GM19193 (cell line): Measurements from ENCODE around the gene CCSER1.

ENCODE experiments used
- POLR2A ChIP-seq: IDR thresholded peaks from 4 replicates; pipeline ENCODE4 v1.6.1; 2011; ENCODE audit not compliant: insufficient read depth, insufficient read length; ENCODE audit errors: extremely low read depth

The CCSER1 gene

DNA sequence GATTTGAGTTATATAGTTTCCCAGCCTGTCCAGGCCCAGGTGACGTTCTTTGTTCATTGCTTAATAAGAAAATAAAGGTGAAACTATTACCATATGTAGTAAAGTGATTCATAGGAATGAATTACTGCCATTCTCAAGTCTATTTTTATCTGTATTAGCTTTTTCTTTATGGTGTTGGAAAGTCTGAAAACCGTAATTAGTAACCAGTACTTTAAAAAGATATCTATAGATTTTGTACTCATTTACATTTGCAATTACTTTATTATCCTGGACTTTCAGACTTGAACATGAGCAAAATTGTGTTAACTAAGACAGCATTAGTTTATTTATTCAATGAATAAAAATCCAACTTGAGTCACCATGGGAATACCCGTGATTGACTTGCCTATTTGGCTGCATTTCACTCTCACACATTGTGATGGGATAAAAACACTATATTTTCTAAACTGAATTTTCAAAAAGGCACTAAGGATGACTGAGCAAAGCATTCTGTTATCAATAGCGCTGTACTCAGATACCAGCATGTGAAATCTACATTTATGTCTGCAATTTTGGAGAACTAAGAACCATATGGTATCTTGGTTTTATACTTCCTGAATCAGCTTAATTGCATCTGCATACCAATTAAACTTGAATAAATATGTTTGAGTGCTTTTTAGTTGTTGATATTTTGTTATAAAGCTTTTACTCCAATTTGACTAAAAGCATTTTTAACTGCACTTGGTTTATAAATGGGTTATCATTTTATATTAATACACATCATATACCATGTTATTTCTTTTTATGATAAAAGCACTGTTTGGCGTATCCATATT, 154.6 kb downstream of the CCSER1 start:
- TF ChIP-seq POLR2A = no peak

DNA sequence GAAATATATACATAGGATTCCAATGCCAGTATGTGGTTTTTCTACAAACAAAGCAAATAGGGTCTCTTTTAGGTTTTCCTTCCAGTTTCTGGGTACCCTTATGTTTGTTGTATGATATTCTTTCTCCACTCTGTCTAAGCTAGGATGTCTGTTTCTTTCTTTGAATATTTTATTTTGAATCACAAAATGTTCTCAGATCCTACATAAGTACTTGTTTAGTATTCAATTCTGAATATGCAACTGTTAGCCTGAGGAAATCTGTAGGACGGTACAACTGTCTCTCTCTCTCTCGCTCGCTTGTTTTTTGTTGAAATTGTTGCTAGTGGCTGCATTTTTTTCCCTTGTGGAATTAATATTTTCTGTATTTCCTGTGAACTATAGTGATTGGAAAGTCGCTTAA, 163.2 kb downstream of the CCSER1 start:
- TF ChIP-seq POLR2A = no peak

DNA sequence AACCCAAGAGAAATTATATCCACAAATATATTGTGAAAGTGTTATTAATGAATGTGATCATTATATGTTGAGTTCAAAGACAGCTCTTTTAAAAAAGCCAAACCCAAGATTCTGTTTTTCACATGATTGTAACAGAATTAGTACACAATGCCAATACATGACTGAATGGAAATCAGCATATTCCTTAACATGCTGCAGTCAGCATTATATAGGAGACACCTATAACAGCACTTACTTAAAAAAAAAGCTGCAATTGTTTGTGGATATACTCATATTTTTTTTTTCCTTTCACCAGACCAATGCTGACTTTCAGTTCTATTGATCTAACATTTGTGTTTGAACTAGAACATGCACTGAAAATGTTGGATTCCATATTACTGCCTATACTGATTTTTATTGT, 165.2 kb downstream of the CCSER1 start:
- TF ChIP-seq POLR2A = no peak

DNA sequence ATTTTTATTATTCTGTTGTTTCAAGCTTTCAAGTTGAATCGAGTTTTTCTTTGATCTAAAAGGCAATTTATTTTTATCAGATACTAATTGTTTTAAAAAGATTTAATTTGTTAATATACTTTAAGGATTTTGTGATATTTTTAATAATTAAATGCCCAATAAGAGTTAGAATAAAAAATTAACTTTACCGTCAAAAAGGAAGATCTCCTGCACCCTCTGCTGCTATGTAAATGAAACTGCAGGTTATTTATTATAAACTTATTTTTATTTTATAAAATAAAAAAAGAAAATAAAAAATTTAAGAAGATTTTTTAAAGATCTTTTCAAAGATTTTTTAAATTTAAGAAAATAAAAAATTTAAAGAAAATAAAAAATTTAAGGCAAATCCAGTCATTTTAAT, 166.1 kb downstream of the CCSER1 start:
- TF ChIP-seq POLR2A = no peak

GRCh38 chr4:90299373-90299772, 172.2 kb downstream of the CCSER1 start:
- no peak for TF ChIP-seq POLR2A

DNA sequence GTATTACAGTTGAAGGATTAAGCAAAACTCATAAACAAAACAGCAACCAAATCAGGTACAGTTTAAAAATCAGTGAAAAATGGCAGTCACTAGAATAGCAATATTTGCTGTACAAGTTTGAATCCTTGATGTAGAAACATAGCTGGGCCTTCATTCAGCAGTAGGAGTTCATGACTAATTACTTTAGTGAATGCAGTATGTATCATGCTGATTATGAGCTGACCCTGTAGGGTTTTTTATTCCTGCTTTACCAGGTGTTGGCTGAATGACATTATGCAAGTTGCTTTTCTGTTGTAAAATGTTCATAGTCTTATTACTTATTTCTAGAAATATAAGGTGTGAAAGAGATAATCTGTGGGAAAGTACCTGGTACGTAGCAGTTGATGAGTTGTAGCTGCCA, 179.6 kb downstream of the CCSER1 start:
- no peak for TF ChIP-seq POLR2A

DNA sequence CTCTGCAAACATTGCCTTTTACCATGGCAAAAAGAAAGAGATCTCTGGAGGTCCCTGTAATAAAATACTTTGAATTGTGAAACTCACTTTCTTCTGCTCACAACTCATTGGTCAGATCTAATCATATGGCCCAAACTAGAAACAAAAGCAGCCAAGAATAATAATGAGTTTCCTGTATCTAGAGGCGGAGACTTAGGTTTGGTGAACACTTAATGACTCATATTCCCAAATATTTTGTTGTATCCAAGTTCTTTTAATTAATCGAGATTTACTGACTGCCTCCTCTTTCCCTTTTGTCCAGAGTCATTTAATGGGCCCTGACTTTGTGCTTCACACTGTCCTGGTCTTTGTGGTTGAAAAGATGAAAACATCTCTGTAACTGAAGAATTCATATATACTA, 190.6 kb downstream of the CCSER1 start:
- TF ChIP-seq POLR2A = no peak

GRCh38 chr4:90318193-90318592, 191.0 kb downstream of the CCSER1 start:
- no peak for TF ChIP-seq POLR2A

- no peak for TF ChIP-seq POLR2A
Observed at GRCh38 chr4:90328558-90328957, 201.4 kb downstream of the CCSER1 start.

GRCh38 chr4:90330546-90330945, 203.4 kb downstream of the CCSER1 start:
- no peak for TF ChIP-seq POLR2A

DNA sequence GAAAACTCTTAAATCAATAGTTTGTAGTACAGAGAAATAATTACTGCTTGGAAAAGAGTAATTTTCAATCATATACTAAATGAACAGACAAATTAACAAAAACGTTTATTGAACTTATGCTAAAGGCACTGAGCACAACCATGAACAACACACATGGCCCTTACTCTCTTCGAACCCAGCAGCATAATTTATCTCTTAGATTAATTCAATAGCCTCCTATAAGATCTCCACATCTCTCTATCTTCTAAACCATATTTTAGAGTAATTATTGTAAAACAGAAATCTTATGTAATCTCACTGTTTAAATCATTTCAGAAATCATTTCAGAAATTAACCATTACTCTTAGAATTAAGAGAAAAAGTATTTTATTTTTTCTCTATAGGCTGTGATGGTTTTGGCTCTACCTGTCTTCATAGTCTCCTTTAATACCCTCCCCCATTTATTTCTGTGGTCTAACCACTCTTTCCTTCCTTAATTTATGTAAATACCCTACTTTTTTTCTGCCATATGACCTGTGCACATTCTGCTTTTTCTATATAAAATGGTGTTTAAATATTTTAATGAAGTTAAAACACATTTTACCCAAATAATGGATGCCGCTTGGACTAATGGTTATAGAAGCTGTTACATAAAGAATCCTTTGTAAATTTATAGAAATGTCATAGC, 218.5 kb downstream of the CCSER1 start:
- TF ChIP-seq POLR2A = no peak

- no peak for TF ChIP-seq POLR2A
Observed at GRCh38 chr4:90349636-90350035, 222.4 kb downstream of the CCSER1 start.

- no peak for TF ChIP-seq POLR2A
Observed at GRCh38 chr4:90357117-90357710, 230.0 kb downstream of the CCSER1 start.

DNA sequence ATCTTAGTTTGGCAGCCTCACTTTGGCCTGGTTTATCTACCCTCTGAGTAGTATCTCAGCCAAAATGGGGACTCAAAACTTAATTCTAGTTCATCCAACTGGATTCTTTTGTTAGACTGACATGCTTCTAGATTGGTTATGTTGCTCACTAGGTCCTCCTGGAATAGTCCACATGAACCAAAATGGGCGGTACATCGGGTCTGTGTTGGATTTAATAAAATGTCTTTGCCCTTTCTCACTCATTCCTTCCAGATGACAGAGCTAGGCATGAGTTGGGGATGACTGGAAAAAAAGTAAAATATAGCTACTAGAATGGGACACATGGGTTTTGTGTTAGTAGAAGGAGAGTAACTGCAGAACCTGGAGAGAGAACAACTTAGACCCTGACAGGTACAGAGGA, 247.9 kb downstream of the CCSER1 start:
- TF ChIP-seq POLR2A = no peak

DNA sequence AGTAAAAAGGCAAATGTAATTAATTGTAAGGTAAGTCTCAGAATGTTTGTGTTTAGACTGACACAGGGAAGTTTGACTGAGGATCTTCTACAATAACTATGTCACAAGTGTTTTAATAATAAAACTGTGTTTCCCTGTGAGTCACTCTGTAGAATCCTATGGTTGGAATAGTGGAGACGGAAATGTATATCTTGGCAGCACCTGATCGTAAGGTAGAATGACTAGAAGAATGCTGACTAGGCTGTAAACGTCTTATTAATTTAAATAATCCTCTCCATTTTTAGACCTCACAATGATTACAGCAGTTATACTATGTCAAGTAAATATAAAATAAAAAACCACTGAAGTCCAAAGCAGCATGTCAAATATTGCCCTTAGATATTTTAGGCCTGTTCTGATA, 266.0 kb downstream of the CCSER1 start:
- no peak for TF ChIP-seq POLR2A

- TF ChIP-seq POLR2A = no peak
Observed at GRCh38 chr4:90403781-90404180, 276.6 kb downstream of the CCSER1 start.

DNA sequence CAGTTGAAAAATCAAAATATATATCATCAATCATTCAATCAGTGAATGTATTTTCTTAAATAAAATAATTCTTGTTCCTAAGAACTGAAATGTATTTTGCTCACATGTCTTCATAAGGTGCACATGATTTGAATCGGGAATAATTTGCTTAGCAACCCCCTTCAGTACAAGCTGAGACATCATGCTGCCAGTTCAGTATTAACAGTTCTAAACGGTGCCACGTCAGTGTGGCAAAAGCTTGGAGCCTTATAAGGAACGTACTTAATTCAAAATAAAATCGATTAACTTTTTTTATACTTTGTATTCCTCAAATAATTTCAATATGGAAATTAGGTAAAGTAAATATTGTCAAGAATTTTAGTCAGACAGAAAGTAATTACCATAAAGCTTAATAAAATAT, 287.9 kb downstream of the CCSER1 start:
- TF ChIP-seq POLR2A = no peak

DNA sequence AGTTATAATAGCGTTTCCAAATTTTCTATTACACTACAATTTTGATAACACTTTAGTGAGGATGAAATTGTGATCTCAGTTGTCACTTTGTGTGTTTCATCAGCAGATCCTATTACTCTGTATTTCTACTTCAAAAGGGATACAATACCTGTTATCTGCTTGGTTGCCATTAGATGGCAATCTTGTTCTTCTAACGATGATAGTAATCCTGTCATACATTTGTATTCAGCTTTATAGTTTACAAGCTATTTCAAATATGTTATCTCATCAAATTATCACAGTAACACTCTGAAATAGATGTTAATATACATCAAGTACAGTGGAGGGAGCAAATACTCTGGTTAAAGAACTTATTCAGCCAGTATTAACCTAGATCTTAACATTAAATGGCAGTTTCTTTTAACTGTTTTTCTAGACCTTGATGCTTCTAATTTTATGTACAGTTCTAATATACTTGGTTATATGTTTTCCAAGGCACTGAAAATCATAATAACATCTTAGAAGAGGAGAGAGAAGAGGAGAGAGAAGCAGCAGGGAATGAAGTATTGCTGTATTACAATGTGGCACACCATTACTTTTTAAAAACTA, 292.0 kb downstream of the CCSER1 start:
- no peak for TF ChIP-seq POLR2A
